Progenitor cell of endocrine pancreas (in vitro differentiated cells): ENCODE data around the gene RHO. TPM values are rescaled to one million over a fixed set of nuclear protein-coding genes. Genes with fewer than 3 reads are reported as not detected.

Experiments used
- DNase-seq: peaks from one replicate; pipeline ENCODE4 v3.0.0; 2021; ENCODE audit warnings: low spot score; ENCODE audit not compliant: unreplicated experiment
- H3K27ac Mint-ChIP-seq: 2 replicates; pipeline ENCODE4 v1.8.0; 2021; ENCODE audit warnings: mild to moderate bottlenecking, moderate library complexity, mixed read lengths
- H3K27me3 Mint-ChIP-seq: 2 replicates; pipeline ENCODE4 v1.8.0; 2021; ENCODE audit warnings: mixed read lengths
- H3K36me3 Mint-ChIP-seq: 2 replicates; pipeline ENCODE4 v1.8.0; 2022; ENCODE audit warnings: mixed read lengths; ENCODE audit not compliant: insufficient read depth
- H3K4me1 Mint-ChIP-seq: 2 replicates; pipeline ENCODE4 v1.8.0; 2021; ENCODE audit warnings: low read depth, mixed read lengths
- H3K4me3 Mint-ChIP-seq: 2 replicates; pipeline ENCODE4 v1.8.0; 2021; ENCODE audit warnings: low read depth, mild to moderate bottlenecking, moderate library complexity, mixed read lengths
- H3K9me3 Mint-ChIP-seq: 2 replicates; pipeline ENCODE4 v1.8.0; 2021; ENCODE audit warnings: low read depth, mixed read lengths
- total RNA-seq: library from RNA; stranded (reverse); gene quantifications from 2 replicates; pipeline ENCODE4 v1.2.1, GENCODE V29; 2021
- TF ChIP-seq, protein P1 (sequence below): fragments of 200-600 bp; sonication (generic); IDR thresholded peaks from one replicate; pipeline ENCODE4 v1.5.0; 2021; ENCODE audit warnings: antibody characterized with exemption, mild to moderate bottlenecking; ENCODE audit not compliant: unreplicated experiment

RHO gene
- total RNA-seq, 1 donor from 2014 or later: 0.10 TPM

DNA sequence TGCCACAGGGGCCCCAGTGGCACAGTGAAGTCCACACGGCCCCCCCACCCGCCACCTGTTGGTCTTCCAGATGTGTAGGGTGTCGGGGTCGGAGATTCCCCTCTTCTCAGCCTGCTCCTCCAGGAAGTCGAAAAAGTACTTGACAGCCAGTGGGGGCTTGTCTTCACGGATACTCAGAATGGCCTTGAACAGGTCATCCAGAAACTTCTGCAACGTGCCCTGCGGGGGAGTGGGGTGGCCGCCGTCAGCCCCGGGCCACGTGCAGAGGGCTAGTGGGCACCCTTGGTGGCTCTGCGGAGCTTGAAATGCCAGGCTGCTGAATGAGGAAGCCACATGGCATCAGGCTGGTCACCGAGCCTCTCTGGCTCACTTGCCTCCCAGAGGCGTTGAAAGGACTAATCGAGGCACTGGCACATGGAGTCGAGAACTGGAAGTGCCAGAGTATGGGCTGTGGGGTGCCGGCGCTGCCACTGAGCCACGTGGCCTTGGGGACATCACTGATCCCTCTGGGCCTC, 31.2 kb downstream of the RHO start:
- Mint-ChIP-seq H3K4me1 (peaks cover 2% of the 10 kb centered on the region), H3K27ac (no peak overlapping the region), H3K27me3 (peaks cover 3% of the 10 kb centered on the region), H3K4me3 (no peak overlapping the region), H3K36me3 (no peaks in the 10 kb centered on the region), H3K9me3 (no peaks in the 10 kb centered on the region)
- TF ChIP-seq, protein P1, sequence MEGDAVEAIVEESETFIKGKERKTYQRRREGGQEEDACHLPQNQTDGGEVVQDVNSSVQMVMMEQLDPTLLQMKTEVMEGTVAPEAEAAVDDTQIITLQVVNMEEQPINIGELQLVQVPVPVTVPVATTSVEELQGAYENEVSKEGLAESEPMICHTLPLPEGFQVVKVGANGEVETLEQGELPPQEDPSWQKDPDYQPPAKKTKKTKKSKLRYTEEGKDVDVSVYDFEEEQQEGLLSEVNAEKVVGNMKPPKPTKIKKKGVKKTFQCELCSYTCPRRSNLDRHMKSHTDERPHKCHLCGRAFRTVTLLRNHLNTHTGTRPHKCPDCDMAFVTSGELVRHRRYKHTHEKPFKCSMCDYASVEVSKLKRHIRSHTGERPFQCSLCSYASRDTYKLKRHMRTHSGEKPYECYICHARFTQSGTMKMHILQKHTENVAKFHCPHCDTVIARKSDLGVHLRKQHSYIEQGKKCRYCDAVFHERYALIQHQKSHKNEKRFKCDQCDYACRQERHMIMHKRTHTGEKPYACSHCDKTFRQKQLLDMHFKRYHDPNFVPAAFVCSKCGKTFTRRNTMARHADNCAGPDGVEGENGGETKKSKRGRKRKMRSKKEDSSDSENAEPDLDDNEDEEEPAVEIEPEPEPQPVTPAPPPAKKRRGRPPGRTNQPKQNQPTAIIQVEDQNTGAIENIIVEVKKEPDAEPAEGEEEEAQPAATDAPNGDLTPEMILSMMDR: no peak
- no peak for DNase-seq

DNA sequence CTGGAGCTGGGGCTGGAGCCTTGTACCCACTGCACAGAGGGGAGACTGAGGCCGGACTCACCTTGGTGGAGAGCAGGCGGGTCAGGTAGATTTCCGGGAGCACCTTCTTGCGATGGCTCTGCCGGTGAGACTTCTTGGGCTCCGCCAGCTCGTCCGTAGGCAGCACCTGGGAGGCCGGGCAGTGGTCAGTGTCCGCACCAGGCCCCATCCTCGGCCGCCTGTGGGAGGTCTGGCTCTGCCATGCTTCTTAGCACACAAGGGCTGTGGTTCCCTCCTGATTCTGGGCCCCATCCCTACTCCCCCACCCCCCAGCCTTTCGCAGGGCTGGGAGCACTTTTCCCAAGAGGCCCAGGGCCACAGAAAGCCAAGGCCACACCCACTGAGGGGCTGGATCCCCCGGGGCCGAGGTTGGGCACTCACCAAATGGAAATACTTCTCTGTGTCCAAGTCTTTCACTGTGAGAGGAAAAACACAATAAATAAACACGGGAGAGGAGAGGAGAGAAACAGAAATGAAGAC, 31.9 kb downstream of the RHO start:
- Mint-ChIP-seq H3K27me3 (no peaks in the 10 kb centered on the region), H3K27ac (no peak overlapping the region), H3K4me3 (no peak overlapping the region), H3K9me3 (no peaks in the 10 kb centered on the region), H3K36me3 (no peaks in the 10 kb centered on the region), H3K4me1 (peaks cover 2% of the 10 kb centered on the region)
- no peak for DNase-seq
- TF ChIP-seq, protein P1: no peak

DNA sequence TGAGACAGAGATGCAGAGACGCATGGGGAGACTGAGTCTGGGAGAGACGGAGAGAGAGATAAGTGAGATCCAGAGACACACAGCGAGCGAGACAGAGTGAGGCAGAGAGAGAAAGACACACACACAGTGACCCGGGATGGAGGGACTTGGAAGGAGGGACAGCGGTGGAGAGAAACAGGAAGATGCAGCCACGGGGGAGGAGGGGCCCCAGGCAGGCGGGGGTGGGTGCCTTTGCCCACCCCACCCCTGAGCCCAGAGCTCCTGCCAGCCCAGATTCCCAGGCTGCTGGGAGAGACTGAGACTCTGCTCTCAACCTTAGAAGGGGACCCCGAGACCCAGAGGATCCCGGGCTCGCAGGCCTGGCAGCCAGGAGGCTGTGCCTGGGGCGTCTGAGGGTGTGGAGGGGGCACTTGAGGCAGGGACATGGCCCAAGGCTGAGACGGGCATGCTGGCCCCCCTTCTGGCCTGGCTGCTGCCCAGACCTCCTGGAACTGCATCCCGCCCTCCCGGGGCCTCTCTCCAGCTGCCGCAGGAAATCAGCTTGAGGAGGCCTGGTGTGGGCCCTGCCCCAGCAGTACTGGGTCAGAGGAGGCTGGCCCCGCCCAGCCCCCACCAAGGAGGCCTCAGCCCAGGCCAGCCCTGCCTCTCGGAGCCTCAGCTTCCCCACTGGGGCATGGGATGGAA, 32.6 kb downstream of the RHO start:
- DNase-seq: no peak
- no peaks in the 10 kb centered on the region for H3K36me3 Mint-ChIP-seq
- H3K4me1 Mint-ChIP-seq: peaks cover 2% of the 10 kb centered on the region
- H3K27me3 Mint-ChIP-seq: no peaks in the 10 kb centered on the region
- no peak overlapping the region for H3K4me3 Mint-ChIP-seq
- no peak overlapping the region for H3K27ac Mint-ChIP-seq
- TF ChIP-seq, protein P1: no peak
- H3K9me3 Mint-ChIP-seq: no peaks in the 10 kb centered on the region

DNA sequence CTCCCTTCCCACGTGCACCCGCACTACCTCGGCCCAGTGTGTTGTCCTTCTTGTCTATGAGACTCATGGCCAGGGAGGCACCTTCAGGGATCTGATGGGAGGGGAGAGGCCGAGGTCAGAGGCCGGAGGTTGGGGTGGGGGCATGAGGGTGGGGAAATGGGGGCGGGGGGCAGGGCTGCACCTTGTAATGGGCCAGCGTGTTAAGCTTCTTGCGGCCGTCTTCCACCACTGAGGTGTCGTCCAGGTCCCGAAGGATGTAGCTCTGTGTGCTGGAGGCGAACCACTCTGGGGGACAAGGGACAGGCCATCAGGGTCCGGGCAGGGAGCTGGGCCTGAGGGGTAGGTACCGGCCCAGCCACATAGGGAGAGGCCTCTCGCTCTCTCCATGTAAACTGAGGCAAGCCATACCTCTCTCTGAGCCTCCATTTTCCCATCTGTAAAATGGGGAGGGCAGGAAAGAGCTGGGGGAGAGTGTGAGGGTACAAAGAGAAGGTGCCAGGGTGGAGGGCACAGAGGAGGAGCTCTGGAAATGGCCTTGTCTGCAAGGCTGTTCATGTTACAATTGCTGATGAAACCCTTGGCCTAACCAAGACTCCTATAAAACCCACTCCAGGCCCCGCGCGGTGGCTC, 33.3 kb downstream of the RHO start:
- Mint-ChIP-seq H3K27me3 (no peaks in the 10 kb centered on the region), H3K4me1 (peaks cover 2% of the 10 kb centered on the region), H3K36me3 (no peaks in the 10 kb centered on the region), H3K9me3 (no peaks in the 10 kb centered on the region), H3K4me3 (no peak overlapping the region), H3K27ac (no peak overlapping the region)
- no peak for DNase-seq
- TF ChIP-seq, protein P1: no peak

DNA sequence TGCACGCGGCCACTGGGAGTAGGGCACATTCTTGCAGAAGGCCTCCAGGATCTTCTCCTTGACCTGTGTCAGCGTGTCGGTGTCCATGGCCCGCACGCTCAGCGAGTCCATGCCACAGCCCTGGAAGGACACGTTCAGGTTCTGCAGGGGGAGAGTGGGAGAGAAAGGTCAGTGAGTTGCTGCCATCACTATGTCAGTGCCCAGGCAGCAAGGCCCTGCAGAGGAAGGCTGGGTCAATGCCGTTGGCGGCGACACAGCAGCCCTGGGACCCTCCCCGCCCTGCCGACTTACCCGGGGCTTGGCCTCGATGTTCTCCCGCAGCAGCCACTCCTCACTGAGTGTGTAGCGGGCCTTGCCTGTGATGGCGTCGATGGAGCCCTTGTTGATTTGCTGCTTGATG, 34.4 kb downstream of the RHO start:
- Mint-ChIP-seq H3K27ac (no peak overlapping the region), H3K9me3 (no peaks in the 10 kb centered on the region), H3K36me3 (no peaks in the 10 kb centered on the region), H3K27me3 (no peaks in the 10 kb centered on the region), H3K4me1 (peaks cover 2% of the 10 kb centered on the region), H3K4me3 (no peak overlapping the region)
- TF ChIP-seq, protein P1: no peak
- DNase-seq: no peak
